Right lobe of liver (tissue), 4 donors: ENCODE results near the gene SP140.

Experiments used
- CTCF ChIP-seq, 4 donors: fragments of 200-600 bp in 3 of 4; fragments of 450-650 bp in 1 of 4; IDR thresholded peaks; one replicate each; pipeline versions ENCODE4 v1.5.1 to v1.8.0; 2016 to 2022; ENCODE audit warnings: antibody characterized with exemption in 4 of 4, mild to moderate bottlenecking in 2 of 4
- POLR2A ChIP-seq: fragments of 450-650 bp; IDR thresholded peaks from one replicate; pipeline ENCODE4 v1.6.1; 2017; ENCODE audit warnings: antibody characterized with exemption, mild to moderate bottlenecking
- donor health status: DM: no; HTN: no; CAD: no.
- donor health status: DM: no; HTN: no; CAD: no.
- donor health status: DM: no; HTN: yes; CAD: no.

- TF ChIP-seq CTCF (IDR thresholded peaks at IDR 0.05) (no peak), POLR2A (no peak)
Observed at GRCh38 chr2:230220347-230220969, 5.1 kb upstream of the SP140 start.
